ENCODE data around the gene AOPEP.

GRCh38 chr9:95027914-95028852, 301.7 kb downstream of the AOPEP start:
- TF ChIP-seq CTCF (conservative IDR thresholded peaks at IDR 0.05; ENCODE audit: low read length): no peak
- no peak for TF ChIP-seq EZH2phosphoT487 (IDR thresholded peaks at IDR 0.05; ENCODE audit: borderline replicate concordance)
